Upper lobe of left lung (tissue), 6 donors: Measurements from ENCODE around the gene ANKMY2. TPM values are rescaled to one million over a fixed set of nuclear protein-coding genes. Genes with fewer than 3 reads are reported as not detected.
"Not testable (repeated sequence)": the region's sequence is repeated elsewhere in the genome, so short reads cannot be mapped to it uniquely, and the experiment has no call there.

ENCODE experiments used
- ATAC-seq, 2 donors: fragments of 200-7000 bp; cut with Tn5 transposase; one replicate each; pipeline ENCODE4 v1.9.1; 2022; ENCODE audit warnings: mild to moderate bottlenecking in 2 of 2, moderate library complexity in 2 of 2; ENCODE audit not compliant: low FRiP score in 2 of 2
- DNase-seq, 2 donors: peaks; one replicate each; pipeline ENCODE4 v3.0.0-alpha.2; 2019 to 2020
- H3K27ac ChIP-seq, 4 donors: fragments of 200-600 bp; sonication (generic); one replicate each; pipeline ENCODE4 v1.5.1; 2016 to 2019
- H3K27me3 ChIP-seq, 4 donors: fragments of 200-600 bp; sonication (generic); one replicate each; pipeline ENCODE4 v1.5.1; 2017 to 2019
- H3K36me3 ChIP-seq, 4 donors: fragments of 200-600 bp; sonication (generic); one replicate each; pipeline ENCODE4 v1.5.1; 2016 to 2019
- H3K4me1 ChIP-seq, 4 donors: fragments of 200-600 bp; sonication (generic); one replicate each; pipeline ENCODE4 v1.5.1; 2018 to 2019
- H3K4me3 ChIP-seq, 4 donors: fragments of 200-600 bp; sonication (generic); one replicate each; pipeline ENCODE4 v1.5.1; 2017 to 2019; ENCODE audit warnings: mild to moderate bottlenecking in 2 of 4, moderate library complexity in 1 of 4
- H3K9me3 ChIP-seq, 4 donors: fragments of 200-600 bp; sonication (generic); one replicate each; pipeline ENCODE4 v1.5.1; 2018 to 2019
- CTCF ChIP-seq, 6 experiments: fragments of 450-650 bp in 4 of 6; fragments of 200-600 bp in 2 of 6; sonication (generic) in 2 of 6; IDR thresholded peaks; one replicate each; pipeline ENCODE4 v1.5.1; 2016 to 2019; ENCODE audit warnings: antibody characterized with exemption in 6 of 6
- EP300 ChIP-seq, 4 donors: sonication (generic); formaldehyde crosslinking; IDR thresholded peaks; one replicate each; pipeline ENCODE4 v1.5.1; 2017; ENCODE audit warnings: antibody characterized with exemption in 4 of 4, control low read depth in 2 of 4
- POLR2A ChIP-seq, 4 donors: fragments of 450-650 bp; IDR thresholded peaks; one replicate each; pipeline ENCODE4 v1.5.1; 2016 to 2017; ENCODE audit warnings: antibody characterized with exemption in 4 of 4, mild to moderate bottlenecking in 2 of 4
- POLR2AphosphoS5 ChIP-seq, 2 donors: sonication (generic); formaldehyde crosslinking; IDR thresholded peaks; one replicate each; pipeline ENCODE4 v1.5.1; 2017; ENCODE audit warnings: antibody characterized with exemption in 2 of 2
- WGBS, 2 donors: methylation state at CpG; one replicate each; pipeline ENCODE4 v1.1.5; 2017 to 2018; 5-methylcytosine and 5-hydroxymethylcytosine counted together
- total RNA-seq, 6 donors: library from RNA; depleted of rRNA in 4 of 6; stranded (reverse); fragments of >200 nt in 4 of 6; gene quantifications; one replicate each; pipeline versions ENCODE4 v1.1.0 to v1.2.1, GENCODE V29; 2016 to 2021
- donor health status: DM: no; HTN: no; CAD: no; lungs with moderate emphysema.
- donor health status: DM: no; HTN: yes; CAD: no; lungs with severe emphysema.

Gene ANKMY2
- total RNA-seq, 6 donors from 2014 or later = 5.8 to 16.3 (median 12.7) TPM

GRCh38 chr7:16668978-16669377 lies 23.4 kb upstream of the ANKMY2 start:
- H3K27me3 ChIP-seq = no peaks in the 10 kb centered on the region
- no peak for TF ChIP-seq EP300 (IDR thresholded peaks at IDR 0.05)
- TF ChIP-seq POLR2AphosphoS5 (IDR thresholded peaks at IDR 0.05) = no peak
- H3K4me3 ChIP-seq = no peak overlapping the region
- no peaks in the 10 kb centered on the region for H3K9me3 ChIP-seq
- ATAC-seq (no peak), DNase-seq (no peak)
- no peaks in the 10 kb centered on the region for H3K36me3 ChIP-seq
- WGBS, 2 donors = 94 to 97% methylated on average over 5 of the region's 5 CpGs
- peak overlapping the region in 3 of 4 donors; percentile 69 to 79 (median 69) for H3K27ac ChIP-seq
- H3K4me1 ChIP-seq = peaks cover 7 to 11% (median 8%) of the 10 kb centered on the region in 4 donors

GRCh38 chr7:16668049-16668858 lies 22.7 kb upstream of the ANKMY2 start:
- WGBS, 2 donors = 49 to 69% methylated on average over 11 of the region's 11 CpGs
- Histone ChIP-seq H3K27ac (peak overlapping the region; percentile 28 to 79 (median 69)), H3K9me3 (no peaks in the 10 kb centered on the region), H3K27me3 (no peaks in the 10 kb centered on the region), H3K4me3 (no peak overlapping the region), H3K36me3 (no peaks in the 10 kb centered on the region), H3K4me1 (peaks cover 7 to 11% (median 8%) of the 10 kb centered on the region in 4 donors)
- TF ChIP-seq EP300 (IDR thresholded peaks at IDR 0.05) (peak in 2 of 4 donors; percentile 37 to 87), CTCF (IDR thresholded peaks at IDR 0.05) (peak in 2 of 6 experiments; percentile 8 to 51), POLR2AphosphoS5 (IDR thresholded peaks at IDR 0.05) (peak; percentile 64 to 75), POLR2A (IDR thresholded peaks at IDR 0.05) (peak in 1 of 4 donors; percentile 40)
- peak in 1 of 2 donors; percentile 92 for DNase-seq
- peak; percentile 87 to 97 for ATAC-seq

GRCh38 chr7:16667355-16667754 lies 21.8 kb upstream of the ANKMY2 start:
- Histone ChIP-seq H3K36me3 (no peaks in the 10 kb centered on the region), H3K27ac (peak overlapping the region in 3 of 4 donors; percentile 35 to 79 (median 69)), H3K27me3 (no peaks in the 10 kb centered on the region), H3K9me3 (no peaks in the 10 kb centered on the region), H3K4me1 (peaks cover 7 to 11% (median 8%) of the 10 kb centered on the region in 4 donors), H3K4me3 (no peak overlapping the region)
- TF ChIP-seq POLR2A (IDR thresholded peaks at IDR 0.05) (no peak), POLR2AphosphoS5 (IDR thresholded peaks at IDR 0.05) (no peak), CTCF (IDR thresholded peaks at IDR 0.05) (no peak), EP300 (IDR thresholded peaks at IDR 0.05) (no peak)
- 85 to 88% methylated on average over 3 of the region's 3 CpGs for WGBS, 2 donors
- DNase-seq (no peak), ATAC-seq (no peak)

- no peaks in the 10 kb centered on the region for H3K9me3 ChIP-seq
- H3K27ac ChIP-seq = no peak overlapping the region
- ATAC-seq (no peak), DNase-seq (no peak)
- H3K27me3 ChIP-seq = no peaks in the 10 kb centered on the region
- H3K36me3 ChIP-seq = no peaks in the 10 kb centered on the region
- H3K4me3 ChIP-seq = no peak overlapping the region
- 97 to 100% methylated on average over 1 of the region's 1 CpG for WGBS, 2 donors
- TF ChIP-seq POLR2AphosphoS5 (IDR thresholded peaks at IDR 0.05) (no peak), POLR2A (IDR thresholded peaks at IDR 0.05) (no peak), EP300 (IDR thresholded peaks at IDR 0.05) (no peak), CTCF (IDR thresholded peaks at IDR 0.05) (no peak)
- no peaks in the 10 kb centered on the region for H3K4me1 ChIP-seq
These were observed 16.4 kb upstream of the ANKMY2 start for GRCh38 chr7:16661924-16662323.

GRCh38 chr7:16660702-16661464 lies 15.3 kb upstream of the ANKMY2 start:
- DNase-seq = no peak
- peak in 1 of 2 donors; percentile 10 for ATAC-seq
- H3K9me3 ChIP-seq = no peaks in the 10 kb centered on the region
- 80 to 88% methylated on average over 5 of the region's 5 CpGs for WGBS, 2 donors
- H3K36me3 ChIP-seq = no peaks in the 10 kb centered on the region
- H3K27me3 ChIP-seq = no peaks in the 10 kb centered on the region
- no peak overlapping the region for H3K27ac ChIP-seq
- TF ChIP-seq EP300 (IDR thresholded peaks at IDR 0.05) = no peak
- TF ChIP-seq CTCF (IDR thresholded peaks at IDR 0.05) = no peak
- H3K4me3 ChIP-seq = no peak overlapping the region
- no peaks in the 10 kb centered on the region for H3K4me1 ChIP-seq

GRCh38 chr7:16659854-16660497 lies 14.4 kb upstream of the ANKMY2 start:
- not testable (repeated sequence) for H3K36me3 ChIP-seq, H3K27me3 ChIP-seq, ATAC-seq, H3K4me3 ChIP-seq, H3K9me3 ChIP-seq, H3K27ac ChIP-seq, DNase-seq, H3K4me1 ChIP-seq
- WGBS, 2 donors = 90 to 94% methylated on average over 8 of the region's 8 CpGs
